Eye (tissue), 1 donor: Measurements from ENCODE around the gene PARD6G.
"Not testable (repeated sequence)": the region's sequence is repeated elsewhere in the genome, so short reads cannot be mapped to it uniquely, and the experiment has no call there.

Experiments
- DNase-seq: peaks from one replicate; pipeline ENCODE4 v3.0.0-alpha.2; 2015

PARD6G gene

DNA sequence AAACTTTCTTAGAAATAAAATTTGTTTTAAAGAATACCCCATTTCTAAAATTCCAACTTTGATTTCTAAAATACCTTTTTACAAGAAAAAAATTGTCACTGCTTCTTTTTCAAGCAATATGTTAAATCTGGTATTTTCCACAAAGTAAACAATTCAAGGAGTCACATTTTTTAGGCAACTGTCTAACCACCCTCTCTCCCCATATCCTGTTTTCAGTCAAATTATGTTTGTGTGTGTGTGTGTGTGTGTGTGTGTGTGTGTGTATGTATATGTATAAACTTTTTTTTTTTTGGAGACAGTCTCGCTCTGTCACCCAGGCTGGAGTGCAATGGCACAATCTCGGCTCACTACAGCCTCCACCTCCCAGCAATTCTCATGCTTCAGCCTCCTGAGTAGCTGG, 79.0 kb downstream of the PARD6G start:
- no peak for DNase-seq

DNA sequence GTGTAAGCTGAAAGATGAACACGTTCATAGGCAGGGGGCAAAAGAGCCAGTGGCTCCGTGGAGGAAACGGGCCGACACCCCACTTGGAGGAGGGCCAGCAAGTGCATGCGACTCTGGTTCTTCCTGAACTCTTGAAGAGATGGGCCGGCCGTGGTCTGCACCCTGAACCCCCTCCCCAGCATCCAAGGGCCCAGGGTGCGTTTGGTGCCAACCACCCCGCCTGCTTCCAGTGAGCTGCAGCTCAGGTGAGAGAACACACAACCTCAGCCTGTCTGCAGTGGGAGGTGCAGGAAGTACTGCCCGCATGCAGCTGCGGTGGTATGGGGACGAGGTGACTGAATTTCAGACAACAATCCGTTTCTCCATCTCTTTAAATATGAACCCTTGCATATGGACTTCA, 79.4 kb downstream of the PARD6G start:
- no peak for DNase-seq

DNA sequence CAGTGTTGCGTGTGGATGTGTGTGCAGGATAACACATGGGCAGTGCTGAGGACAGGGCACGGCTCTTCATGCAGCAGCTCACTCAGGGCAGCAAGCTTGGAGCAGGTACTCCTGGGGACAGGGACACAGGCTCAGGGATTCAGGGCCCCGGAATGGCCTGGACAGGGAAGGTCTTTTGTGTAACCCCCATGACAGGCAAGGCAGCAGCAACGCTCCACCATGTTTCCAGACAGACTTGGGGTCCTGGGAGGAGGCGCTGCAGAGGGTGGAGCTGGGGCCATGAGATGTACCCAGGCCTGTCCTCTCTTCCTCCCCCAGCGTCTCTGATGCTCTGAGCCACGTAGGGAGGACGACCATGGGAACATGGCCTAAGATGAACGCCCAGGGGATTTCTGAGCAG, 80.0 kb downstream of the PARD6G start:
- no peak for DNase-seq

DNA sequence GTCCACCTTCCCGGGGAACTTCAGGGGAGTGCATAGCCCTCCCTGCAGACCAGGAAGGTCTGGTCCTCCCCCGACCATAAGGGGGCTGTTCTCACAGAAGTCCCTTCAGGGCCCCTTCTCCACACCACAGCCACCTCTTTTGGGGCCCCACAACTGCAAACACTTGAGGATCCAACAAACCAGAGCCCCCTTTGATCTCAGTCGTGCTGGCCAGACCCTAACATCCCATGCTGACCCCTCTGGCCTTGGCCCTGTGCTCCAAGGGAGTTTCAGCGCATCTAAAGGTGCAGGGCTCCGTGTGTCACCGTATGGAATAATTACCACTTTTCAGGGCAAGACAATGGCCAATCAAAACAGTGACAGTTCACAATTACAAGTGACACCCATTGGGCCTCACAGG, 80.6 kb downstream of the PARD6G start:
- no peak for DNase-seq

DNA sequence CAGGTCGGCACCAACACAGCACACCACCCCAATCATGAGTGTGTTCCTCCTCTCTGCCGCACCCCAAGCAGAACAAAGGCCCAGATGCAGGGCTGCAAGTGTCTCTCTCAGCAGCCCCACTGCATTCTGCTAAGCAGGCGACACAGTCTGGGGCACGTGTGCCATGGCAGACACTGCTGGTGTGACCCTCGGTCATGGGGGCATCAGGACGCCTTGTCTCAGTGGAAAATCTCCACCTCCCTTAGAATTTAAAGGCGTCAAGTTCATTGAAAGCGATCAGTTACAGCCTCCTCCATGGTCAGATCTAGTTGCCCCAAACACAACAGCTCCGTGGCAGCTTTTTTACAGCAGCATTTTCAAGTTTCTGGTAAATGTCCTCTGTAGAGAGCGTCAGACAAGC, 81.1 kb downstream of the PARD6G start:
- DNase-seq = no peak

DNA sequence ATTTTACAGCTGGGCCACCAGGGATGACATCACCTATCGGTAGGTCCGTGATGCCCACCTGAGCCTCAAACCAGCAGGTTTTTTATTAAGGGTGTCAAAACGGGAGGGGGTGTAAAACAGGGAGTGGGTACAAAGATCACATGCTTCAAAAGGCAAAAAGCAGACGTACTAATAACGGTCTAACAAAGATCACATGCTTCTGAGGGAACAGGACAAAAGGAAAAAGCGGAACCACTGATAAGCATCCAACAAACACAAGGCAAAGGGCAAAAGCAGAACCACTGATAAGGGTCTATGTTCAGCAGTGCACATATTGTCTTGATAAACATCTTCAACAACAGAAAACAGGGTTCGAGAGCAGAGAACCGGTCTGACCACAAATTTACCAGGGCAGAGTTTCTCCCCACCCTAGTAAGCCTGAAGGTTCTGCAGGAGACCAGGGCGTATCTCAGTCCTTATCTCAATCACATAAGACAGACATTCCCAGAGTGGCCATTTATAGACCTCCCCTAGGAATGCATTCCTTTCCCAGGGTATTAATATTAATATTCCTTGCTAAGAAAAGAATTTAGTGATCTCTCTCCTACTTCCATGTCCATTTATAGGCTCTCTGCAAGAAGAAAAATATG, 82.5 kb downstream of the PARD6G start:
- not testable (repeated sequence) for DNase-seq

DNA sequence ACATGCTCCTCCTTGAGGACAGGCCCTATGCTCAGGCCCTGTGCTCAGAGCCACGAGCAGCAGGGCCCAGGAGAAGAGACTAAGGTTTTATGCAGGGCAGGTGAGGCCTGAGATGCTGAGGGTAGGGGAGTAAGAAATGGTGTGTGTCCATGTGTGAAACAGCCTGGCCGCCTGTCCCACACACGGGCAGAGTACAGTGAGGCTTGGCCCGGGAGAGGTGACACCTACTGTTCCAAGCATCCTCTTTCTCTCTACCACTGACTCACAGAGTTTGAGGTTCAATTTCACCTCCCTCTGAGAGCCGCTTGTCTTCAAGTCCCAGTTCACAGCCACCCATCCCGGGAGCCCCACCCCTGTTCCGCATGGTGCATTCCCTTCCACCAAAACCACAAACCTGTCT, 84.1 kb downstream of the PARD6G start:
- no peak for DNase-seq

DNA sequence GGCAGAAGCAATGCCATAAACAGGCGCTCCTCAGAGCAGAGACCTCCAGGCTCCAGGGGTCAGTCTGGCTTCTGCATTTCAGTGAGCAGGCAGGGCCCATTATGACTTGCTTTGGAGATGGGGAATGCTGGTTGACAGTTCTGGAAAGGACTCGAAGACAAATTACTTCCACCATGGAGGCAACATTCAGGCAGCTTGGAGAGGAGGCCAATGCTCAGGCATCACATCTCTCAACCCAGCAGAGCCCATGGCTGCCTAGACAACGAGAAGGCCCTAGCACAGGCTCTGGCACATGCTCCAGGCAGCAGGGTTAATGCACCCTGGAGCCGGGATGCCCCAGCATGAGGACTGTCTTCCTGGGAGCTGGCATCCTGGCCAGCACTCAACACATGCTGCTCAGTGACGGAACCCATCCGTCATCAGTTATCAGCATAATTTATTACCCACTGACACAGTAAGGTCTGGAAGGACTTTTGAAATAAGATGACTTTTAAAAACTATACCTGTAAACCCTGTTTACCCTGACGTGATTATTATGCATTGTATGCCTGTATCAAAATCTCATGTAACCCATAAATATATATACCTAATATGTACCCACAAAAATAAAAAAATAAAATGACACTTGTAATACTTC, 85.4 kb downstream of the PARD6G start:
- DNase-seq = no peak

DNA sequence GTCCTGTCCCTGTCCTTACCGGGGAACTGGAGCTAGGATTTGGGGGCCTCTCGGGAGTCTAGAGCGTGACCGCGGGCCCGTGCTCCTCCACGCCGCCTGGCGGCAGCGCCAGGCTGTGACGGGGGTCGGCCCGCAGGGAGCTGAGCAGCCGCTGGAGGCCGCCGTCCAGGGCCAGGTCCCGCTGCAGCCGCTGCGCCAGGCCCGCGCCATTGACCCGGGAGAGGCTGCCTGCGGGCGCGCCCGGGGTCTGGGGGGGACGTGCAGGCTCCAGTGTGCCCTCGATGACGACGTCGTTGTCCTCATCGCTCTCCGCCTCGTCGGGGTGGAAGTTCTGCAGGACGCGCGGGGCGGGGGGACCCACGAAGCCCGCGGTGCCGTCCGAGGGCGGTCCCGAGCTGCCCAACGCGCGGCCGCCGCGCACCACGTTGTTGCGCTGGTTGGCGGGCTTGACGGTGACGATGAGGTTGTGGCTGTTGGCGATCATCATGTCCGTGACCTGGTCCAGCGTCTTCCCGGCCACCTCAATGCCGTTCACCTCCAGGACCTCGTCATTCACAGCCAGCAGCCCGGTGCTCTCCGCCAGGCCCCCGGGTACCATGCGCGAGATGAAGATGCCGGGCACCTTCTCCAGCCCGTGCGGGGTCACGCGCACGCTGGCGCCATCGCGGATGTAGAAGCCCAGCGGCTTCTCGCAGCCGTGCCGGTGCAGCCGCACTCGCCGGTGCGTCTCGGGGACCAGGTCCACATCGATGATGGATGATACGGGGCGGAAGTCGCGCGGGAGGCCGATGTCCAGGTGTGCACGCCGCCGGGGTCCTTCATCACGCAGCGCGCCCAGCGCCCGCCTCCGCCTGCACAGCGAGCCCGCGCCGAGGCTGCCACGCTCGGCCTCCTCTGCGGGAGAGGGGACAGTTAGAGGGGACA, 87.3 kb downstream of the PARD6G start:
- DNase-seq = peak; percentile 40

DNA sequence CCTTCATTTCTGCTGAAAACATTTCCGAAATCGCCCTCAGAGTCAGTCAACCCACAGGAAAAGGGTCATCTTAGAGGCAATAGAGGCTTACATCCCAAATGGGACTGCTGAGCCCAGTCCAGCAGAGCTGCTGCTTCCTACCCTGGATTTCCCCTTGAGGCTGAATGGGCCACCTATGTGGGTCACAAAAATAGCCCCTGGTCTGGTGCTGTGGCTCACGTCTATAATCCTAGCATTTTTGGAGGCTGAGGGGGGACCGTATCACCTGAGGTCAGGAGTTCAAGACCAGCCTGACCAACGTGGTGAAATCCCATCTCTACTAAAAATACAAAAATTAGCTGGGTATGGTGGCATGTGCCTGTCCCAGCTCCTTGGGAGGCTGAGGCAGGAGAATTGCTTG, 88.9 kb downstream of the PARD6G start:
- DNase-seq = no peak

DNA sequence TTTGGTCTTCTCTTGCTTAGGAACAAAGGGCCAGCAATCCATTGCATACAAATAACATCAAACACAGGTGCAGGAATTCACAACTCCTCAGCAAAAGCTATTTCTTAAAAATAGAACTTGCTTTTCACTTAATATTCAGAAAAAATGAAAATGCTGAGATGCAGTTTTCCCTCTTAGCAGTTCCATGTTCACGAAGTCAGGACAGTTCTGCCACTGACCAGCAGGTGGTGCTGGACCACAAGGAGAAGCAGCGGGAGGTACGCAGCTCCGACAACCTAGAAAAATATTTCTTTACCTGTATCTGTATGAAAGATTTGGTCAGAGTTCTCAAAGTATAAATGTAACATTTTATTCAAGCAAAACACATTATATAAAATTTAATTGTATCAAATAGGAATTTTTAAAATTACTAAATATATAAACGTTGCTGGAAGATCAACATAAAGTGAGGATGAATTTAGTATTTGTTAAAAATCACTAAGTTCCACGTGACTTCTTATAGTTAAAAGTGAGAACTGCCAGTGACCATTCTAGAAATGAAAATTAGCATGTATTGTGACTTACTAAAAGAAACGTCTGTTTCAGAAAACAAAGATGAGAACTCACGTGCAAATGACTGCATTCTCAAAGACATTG, 89.5 kb downstream of the PARD6G start:
- DNase-seq = peak; percentile 91

DNA sequence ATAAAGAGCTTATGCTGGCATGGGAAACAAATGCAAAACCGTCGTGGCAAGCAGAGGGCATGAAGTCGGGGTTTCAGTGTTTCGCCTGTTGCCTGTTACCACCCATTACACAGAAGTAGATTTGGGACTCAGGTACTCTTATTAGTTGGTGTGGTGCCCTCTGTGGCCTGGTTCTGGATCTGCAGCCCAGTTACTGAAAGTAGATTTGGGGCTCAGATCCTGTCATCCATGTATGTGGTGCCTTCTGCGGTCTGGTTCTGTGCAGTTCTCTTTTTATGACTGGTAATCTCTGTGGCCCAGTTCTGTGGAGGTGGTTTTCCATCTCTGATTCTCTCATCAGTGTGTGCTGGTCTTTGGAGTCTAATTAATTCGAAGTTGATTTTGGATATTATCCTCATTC, 93.0 kb downstream of the PARD6G start:
- DNase-seq = no peak

DNA sequence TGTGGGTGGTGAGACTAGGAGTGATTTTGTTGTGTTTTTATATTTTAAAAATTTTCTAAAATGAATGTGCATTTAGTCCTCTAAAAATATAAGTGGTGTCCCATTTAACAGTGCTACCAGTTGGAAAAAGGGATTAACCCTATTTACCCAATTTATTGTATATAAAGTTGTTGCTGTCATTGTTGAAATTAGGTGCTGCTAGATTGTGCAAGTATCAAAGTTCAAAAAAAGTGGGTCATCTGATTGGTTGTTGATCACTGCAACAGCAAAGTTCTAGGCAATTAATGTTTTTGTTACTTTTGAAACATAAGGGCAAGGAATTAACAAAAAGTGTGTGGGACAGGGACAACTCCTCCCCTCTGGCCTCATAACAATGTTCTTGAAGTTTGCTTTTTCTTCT, 97.6 kb downstream of the PARD6G start:
- DNase-seq = no peak

DNA sequence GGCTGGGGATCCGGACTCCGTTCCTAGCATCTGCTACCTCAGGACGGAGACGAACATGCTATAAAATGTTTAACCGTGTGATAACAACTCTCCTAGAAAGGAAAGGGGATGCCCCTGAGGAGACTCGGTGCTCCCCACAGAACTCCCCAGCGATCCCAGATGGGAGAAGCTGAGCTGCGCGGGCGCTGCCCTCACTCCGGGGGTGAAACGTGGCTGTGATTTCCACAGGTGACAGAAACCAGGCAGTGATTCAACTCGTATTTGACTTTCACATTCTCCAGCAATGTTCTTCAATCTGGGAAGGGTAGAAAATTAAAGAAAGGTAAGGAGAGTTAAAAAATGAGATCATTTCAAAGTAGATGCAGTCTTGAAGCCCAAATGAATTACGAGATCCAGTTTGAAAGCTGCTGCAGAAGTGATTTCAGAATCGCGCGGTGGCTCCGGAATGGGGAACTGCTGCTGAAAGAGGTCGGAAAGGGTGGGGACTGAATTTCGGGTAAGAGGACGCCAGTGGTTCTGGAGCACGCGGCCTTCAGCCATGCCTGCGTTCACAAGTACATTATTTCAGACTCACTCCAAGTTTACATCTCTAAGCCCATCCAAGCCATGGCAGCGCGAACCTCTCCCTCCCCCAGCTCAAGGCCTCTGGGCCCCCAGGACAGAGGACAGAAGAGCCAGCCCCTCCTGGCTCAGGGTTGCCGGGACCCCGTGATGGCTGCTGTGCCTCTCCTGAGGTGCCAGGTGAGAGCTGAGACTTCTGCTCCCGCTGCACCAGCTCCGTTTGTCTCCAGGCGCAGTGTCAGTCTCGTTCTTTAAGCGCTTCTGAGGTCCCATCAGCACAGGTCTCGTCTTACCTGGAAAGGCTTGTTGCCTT, 98.8 kb downstream of the PARD6G start:
- no peak for DNase-seq

DNA sequence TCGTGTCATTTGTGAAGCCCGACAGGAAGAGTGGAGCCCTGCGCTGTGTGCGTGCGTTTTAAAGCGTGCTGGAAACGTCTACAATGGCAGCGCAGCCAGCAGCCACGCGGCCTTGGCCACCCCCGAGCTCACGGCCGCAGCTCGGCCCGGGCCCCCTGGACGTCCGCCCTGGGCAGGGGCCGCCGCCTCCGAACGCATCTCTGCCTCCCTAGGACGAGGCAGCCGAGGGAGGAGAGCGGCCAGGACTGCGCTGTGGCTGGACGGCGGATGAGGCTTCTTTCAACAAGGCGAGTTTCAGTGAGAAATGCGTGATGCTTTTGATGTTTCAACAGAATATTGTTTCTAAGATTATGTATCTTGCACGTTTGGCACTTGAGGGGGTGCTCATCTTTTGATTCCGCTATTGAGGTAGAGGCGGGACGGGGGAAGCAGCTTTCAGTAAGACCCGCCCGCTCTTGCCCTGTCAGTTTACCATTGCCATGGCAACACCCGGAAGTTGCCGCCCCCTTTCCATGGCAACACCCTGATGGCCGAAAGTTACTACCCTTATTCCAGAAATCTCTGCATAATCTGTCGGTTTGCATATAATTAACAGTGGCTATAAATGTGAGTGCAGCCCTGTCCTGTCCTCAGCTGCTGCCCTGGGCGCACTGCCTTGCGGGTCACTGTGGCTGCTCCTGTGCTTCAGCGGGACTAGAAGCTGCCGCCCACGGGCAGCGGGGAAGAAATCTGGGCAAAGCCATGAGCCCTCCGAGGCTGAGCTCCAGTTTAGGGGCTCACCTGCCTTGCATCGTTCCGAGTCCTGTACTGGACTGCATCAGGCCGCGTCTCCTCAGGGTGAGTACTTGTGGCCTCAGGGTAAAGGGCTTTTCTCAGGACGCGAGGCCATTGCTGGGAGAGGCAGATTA, 99.6 kb downstream of the PARD6G start:
- peak; percentile 96 for DNase-seq

DNA sequence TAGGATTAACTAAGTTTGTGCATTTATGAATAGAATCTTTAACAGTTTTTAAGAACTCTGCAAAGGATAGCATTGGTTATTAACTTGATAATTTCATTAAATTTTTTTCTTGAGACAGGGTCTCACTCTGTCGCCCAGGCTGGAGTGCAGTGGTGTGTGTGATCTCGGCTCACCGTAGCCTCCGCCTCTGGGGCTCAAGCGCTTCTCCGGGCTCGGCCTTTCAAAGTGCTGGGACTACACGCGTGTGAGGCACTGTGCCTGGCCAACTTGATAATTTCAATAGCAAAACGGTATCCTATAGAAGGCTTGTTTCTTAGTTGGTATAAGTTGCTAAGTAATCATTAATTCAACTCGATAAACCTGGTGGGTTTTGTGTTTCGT, 100.3 kb downstream of the PARD6G start:
- DNase-seq = peak; percentile 73

DNA sequence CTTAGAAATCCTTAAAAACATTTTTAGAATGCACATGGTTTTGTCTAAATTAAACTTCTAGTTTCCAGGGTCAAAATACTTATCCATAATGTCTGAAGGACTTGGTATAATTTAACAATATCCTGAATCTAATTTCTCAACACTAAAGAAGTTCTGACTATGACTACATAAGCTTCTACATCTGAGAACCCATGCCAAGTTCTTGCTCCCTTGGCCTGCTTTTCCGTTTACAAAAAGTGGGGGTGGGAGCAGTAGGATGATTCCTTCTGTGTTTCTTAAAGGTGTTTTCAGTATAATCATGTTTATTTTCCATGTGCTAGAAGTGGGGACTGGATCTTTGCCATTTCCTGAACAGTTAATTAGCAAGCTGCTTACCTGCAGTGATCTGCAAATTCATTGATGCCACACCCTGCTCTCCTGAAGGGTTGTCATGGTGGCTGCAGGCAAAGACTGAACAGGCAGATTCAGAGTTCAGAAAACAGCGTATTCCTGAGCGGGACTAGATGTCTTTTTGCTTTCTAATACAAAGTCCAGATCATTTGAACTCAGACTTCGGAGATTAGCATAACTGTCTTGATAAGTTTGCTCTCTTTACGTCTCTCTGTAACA, 102.0 kb downstream of the PARD6G start:
- DNase-seq = no peak

DNA sequence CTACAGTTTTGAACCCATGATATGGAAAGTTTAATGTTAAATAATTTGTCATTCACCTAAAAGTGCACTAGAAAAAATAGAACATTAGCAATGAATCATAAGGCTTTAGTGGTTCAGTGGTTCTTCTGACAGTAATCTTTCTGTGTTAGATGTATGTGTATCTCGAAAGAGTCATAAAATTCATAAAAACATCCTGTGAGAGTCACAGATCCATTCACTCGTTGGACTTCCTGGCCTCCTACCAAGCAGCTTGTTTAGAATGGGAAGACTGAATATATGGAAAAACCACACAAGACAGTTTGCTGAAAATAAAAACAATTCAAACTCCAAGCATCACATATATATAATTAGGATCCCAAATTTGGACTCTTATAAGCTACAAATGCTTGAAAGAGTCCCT, 103.4 kb downstream of the PARD6G start:
- no peak for DNase-seq

DNA sequence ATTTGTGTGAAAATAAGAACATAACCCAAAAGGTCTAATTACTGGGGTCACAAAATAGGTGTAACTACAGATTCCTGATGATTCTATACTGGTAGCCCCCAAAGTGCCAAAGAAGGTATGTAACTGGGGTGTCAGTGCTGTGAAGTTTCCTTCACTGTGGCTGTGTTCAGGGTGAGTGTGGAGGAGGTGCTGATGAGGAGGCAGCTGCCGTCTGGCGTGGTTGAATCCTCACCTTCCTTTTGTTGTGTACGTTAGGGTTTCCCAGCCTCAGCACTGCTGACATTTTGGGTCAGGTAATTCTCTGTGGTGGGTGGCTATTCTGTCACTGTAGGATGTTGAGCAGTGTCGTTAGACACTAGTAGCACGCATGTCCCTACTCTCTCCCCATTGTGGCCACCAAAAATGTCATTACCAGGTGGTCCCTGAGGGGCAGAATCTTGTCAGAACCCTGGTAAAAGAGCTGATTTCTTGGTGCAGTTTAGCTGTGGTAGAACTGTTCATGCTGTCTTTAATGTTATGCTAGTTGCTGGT, 106.8 kb downstream of the PARD6G start:
- no peak for DNase-seq

DNA sequence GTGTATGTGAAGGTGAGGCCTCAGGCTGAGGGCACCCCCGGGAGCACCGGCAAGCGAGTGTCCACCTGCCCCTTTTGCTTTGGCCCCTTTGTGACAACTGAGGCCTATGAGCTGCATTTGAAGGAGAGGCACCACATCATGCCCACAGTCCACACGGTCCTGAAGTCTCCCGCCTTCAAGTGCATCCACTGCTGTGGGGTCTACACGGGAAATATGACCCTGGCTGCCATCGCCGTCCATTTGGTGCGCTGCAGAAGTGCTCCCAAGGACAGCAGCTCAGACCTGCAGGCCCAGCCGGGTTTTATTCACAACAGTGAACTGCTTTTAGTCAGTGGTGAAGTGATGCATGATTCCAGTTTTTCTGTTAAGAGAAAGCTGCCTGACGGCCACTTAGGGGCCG, 109.3 kb downstream of the PARD6G start:
- no peak for DNase-seq

DNA sequence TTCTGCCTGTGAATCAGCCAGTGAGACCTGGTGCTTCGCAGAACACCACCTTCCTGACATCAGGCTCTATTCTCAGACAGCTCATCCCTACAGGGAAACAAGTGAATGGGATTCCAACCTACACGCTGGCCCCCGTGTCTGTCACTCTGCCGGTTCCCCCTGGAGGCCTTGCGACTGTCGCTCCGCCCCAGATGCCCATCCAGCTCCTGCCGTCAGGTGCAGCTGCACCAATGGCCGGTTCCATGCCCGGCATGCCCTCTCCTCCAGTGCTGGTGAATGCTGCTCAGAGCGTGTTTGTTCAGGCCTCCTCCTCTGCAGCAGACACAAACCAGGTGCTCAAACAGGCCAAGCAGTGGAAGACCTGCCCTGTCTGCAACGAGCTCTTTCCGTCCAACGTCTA, 110.2 kb downstream of the PARD6G start:
- no peak for DNase-seq
